HepG2 (cell line): ENCODE results near the gene NCOA6. TPM values are rescaled to one million over a fixed set of nuclear protein-coding genes. Genes with fewer than 3 reads are reported as not detected.

Experiments used
- CREB1 ChIP-seq, 2 experiments: fragments of 450-650 bp in 1 of 2; IDR thresholded peaks; 2 replicates each; pipeline ENCODE4 v1.6.1; 2016 to 2017; ENCODE audit warnings: control low read depth in 1 of 2, mild to moderate bottlenecking in 1 of 2, missing compliant biosample characterization in 1 of 2, missing genetic modification characterization in 1 of 2
- EEA1 ChIP-seq: sonication (generic); formaldehyde crosslinking; IDR thresholded peaks from 2 replicates; pipeline ENCODE4 v1.5.1; 2020; ENCODE audit warnings: mild to moderate bottlenecking, missing genetic modification reagents, borderline replicate concordance
- FOSL2 ChIP-seq: sonication (generic); formaldehyde crosslinking; IDR thresholded peaks from 2 replicates; pipeline ENCODE4 v1.4.0; 2020; ENCODE audit warnings: missing genetic modification reagents
- FOXA1 ChIP-seq, 2 experiments: fragments of 450-650 bp in 1 of 2; sonication (generic) in 1 of 2; formaldehyde crosslinking in 1 of 2; IDR thresholded peaks; 2 replicates each; pipeline versions ENCODE4 v1.4.0 to v1.6.1; 2016 to 2020; ENCODE audit warnings: missing genetic modification reagents in 1 of 2
- IRF2 ChIP-seq: IDR thresholded peaks from 2 replicates; pipeline ENCODE4 v1.6.1; 2018; ENCODE audit warnings: missing genetic modification reagents, missing compliant biosample characterization
- IRF9 ChIP-seq: sonication (generic); formaldehyde crosslinking; IDR thresholded peaks from 2 replicates; pipeline ENCODE4 v1.8.0; 2022; ENCODE audit warnings: missing genetic modification reagents, mild to moderate bottlenecking, borderline replicate concordance
- KDM1A ChIP-seq: IDR thresholded peaks from 2 replicates; pipeline ENCODE4 v1.6.1; 2016; ENCODE audit warnings: missing compliant biosample characterization
- NR1H2 ChIP-seq: sonication (generic); formaldehyde crosslinking; IDR thresholded peaks from 2 replicates; pipeline ENCODE4 v1.8.1; 2022; ENCODE audit warnings: low read depth, missing genetic modification reagents, borderline replicate concordance
- PAF1 ChIP-seq: IDR thresholded peaks from 2 replicates; pipeline ENCODE4 v1.6.1; 2016; ENCODE audit warnings: missing genetic modification reagents, missing compliant biosample characterization
- PRPF4 ChIP-seq: fragments of 200-400 bp; formaldehyde crosslinking; IDR thresholded peaks from 2 replicates; pipeline ENCODE4 v1.6.1; 2016; ENCODE audit warnings: low read length, low read depth; ENCODE audit not compliant: poor library complexity, severe bottlenecking
- SPEN ChIP-seq: sonication (generic); formaldehyde crosslinking; IDR thresholded peaks from 2 replicates; pipeline ENCODE4 v1.5.1; 2020; ENCODE audit warnings: low read depth, mild to moderate bottlenecking, missing genetic modification reagents
- TCF7 ChIP-seq: sonication (generic); IDR thresholded peaks from 2 replicates; pipeline ENCODE4 v1.6.1; 2016; ENCODE audit warnings: antibody characterized with exemption, low read depth
- THAP7 ChIP-seq: sonication (generic); formaldehyde crosslinking; IDR thresholded peaks from 2 replicates; pipeline ENCODE4 v1.8.1; 2023; ENCODE audit warnings: mild to moderate bottlenecking, missing genetic modification reagents
- ZBTB7B ChIP-seq: sonication (generic); formaldehyde crosslinking; IDR thresholded peaks from 2 replicates; pipeline ENCODE4 v1.4.0; 2020; ENCODE audit warnings: missing genetic modification reagents
- ZHX1 ChIP-seq: sonication (generic); formaldehyde crosslinking; IDR thresholded peaks from 2 replicates; pipeline ENCODE4 v1.8.1; 2022; ENCODE audit warnings: low read depth, mild to moderate bottlenecking, missing genetic modification reagents
- ZNF121 ChIP-seq: sonication (generic); formaldehyde crosslinking; IDR thresholded peaks from 2 replicates; pipeline ENCODE4 v1.5.0; 2020; ENCODE audit warnings: mild to moderate bottlenecking, missing genetic modification reagents
- ZNF160 ChIP-seq: sonication (generic); formaldehyde crosslinking; IDR thresholded peaks from 2 replicates; pipeline ENCODE4 v1.8.0; 2022; ENCODE audit warnings: mild to moderate bottlenecking, inconsistent platforms, missing genetic modification reagents
- ZNF343 ChIP-seq: sonication (generic); formaldehyde crosslinking; IDR thresholded peaks from 2 replicates; pipeline ENCODE4 v1.4.0; 2020; ENCODE audit warnings: mild to moderate bottlenecking, missing genetic modification reagents
- ZNF430 ChIP-seq: sonication (generic); formaldehyde crosslinking; IDR thresholded peaks from 2 replicates; pipeline ENCODE4 v1.9.0; 2021; ENCODE audit warnings: mild to moderate bottlenecking, missing genetic modification reagents
- ZNF543 ChIP-seq: sonication (generic); formaldehyde crosslinking; IDR thresholded peaks from 2 replicates; pipeline ENCODE4 v1.4.0; 2020; ENCODE audit warnings: mild to moderate bottlenecking, missing genetic modification reagents
- ZNF710 ChIP-seq: sonication (generic); formaldehyde crosslinking; IDR thresholded peaks from 2 replicates; pipeline ENCODE4 v1.5.0; 2020; ENCODE audit warnings: mild to moderate bottlenecking, missing genetic modification reagents, borderline replicate concordance
- ZNF747 ChIP-seq: sonication (generic); formaldehyde crosslinking; IDR thresholded peaks from 2 replicates; pipeline ENCODE4 v1.8.1; 2023; ENCODE audit warnings: missing genetic modification reagents, mild to moderate bottlenecking, borderline replicate concordance
- polyA plus RNA-seq, 8 experiments: library from polyadenylated mRNA; depleted of rRNA in 3 of 8; stranded (reverse) in 7 of 8; unstranded in 1 of 8; fragments of >200 nt; fragmentation: Illumina TruSeq in 4 of 8; extraction: Trizol in 4 of 8; gene quantifications; 2 replicates each; pipeline versions ENCODE4 v1.2.1 to v1.2.3, GENCODE V29; 2011 to 2016; ENCODE audit warnings: low read depth in 4 of 8, missing spikeins in 1 of 8, mixed read lengths in 1 of 8; ENCODE audit not compliant: insufficient read depth in 1 of 8
- total RNA-seq, 5 experiments: library from RNA; depleted of rRNA; stranded (reverse); fragments of >200 nt; fragmentation: Illumina TruSeq; extraction: Trizol; gene quantifications; 2 replicates each; pipeline ENCODE4 v1.2.3, GENCODE V29; 2016; ENCODE audit warnings: low read depth in 1 of 5

Gene NCOA6
- total and polyA plus RNA-seq, 2 of the 13 experiments (the other 11 are each of a cell fraction or from before 2014, with no cell fraction given) = 11.2 to 29.3 TPM

- TF ChIP-seq FOXA1 (IDR thresholded peaks at IDR 0.05) = no peak
- peak; percentile 59; the same call in 1 of the 2 replicates for TF ChIP-seq FOXA1 (CRISPR knock-in tag; IDR thresholded peaks at IDR 0.05)
- 0 out of 2 replicates have a peak, but pooled peaks have one; percentile 22 for TF ChIP-seq CREB1 (IDR thresholded peaks at IDR 0.05)
- TF ChIP-seq CREB1 (CRISPR knock-in tag; IDR thresholded peaks at IDR 0.05) = no peak
- TF ChIP-seq FOSL2 (CRISPR knock-in tag) = peak; percentile 70
- TF ChIP-seq ZNF747 = peak; percentile 98
- no peak for TF ChIP-seq PAF1 (CRISPR knock-in tag)
- TF ChIP-seq ZNF121 (CRISPR knock-in tag) = 0 out of 2 replicates have a peak, but pooled peaks have one; percentile 57
- TF ChIP-seq ZNF430 = peak; percentile 78; the same call in 1 of the 2 replicates
- peak; percentile 94 for TF ChIP-seq IRF2 (CRISPR knock-in tag)
- no peak for TF ChIP-seq ZHX1 (CRISPR knock-in tag)
- peak; percentile 96 for TF ChIP-seq ZNF710 (CRISPR knock-in tag)
- peak; percentile 98 for TF ChIP-seq EEA1
- peak; percentile 100 for TF ChIP-seq IRF9 (CRISPR knock-in tag)
- TF ChIP-seq NR1H2 (CRISPR knock-in tag) = 0 out of 2 replicates have a peak, but pooled peaks have one; percentile 45
- TF ChIP-seq ZNF160 (CRISPR knock-in tag) = peak; percentile 40; the same call in 1 of the 2 replicates
- no peak for TF ChIP-seq TCF7
- no peak for TF ChIP-seq KDM1A (CRISPR knock-in tag)
- TF ChIP-seq ZBTB7B (CRISPR knock-in tag) = peak; percentile 97
- TF ChIP-seq THAP7 = 0 out of 2 replicates have a peak, but pooled peaks have one; percentile 10
- TF ChIP-seq SPEN (CRISPR knock-in tag) = peak; percentile 98
- TF ChIP-seq ZNF343 (CRISPR knock-in tag) = peak; percentile 93; the same call in 1 of the 2 replicates
- TF ChIP-seq ZNF543 (CRISPR knock-in tag) = peak; percentile 80
- no peak for TF ChIP-seq PRPF4
These were observed 47.3 kb upstream of the NCOA6 start, which contains the start of gene GGT7 (continued) for GRCh38 chr20:34872622-34873224.
